Measurements from ENCODE around the gene SSU72.

SSU72 gene

DNA sequence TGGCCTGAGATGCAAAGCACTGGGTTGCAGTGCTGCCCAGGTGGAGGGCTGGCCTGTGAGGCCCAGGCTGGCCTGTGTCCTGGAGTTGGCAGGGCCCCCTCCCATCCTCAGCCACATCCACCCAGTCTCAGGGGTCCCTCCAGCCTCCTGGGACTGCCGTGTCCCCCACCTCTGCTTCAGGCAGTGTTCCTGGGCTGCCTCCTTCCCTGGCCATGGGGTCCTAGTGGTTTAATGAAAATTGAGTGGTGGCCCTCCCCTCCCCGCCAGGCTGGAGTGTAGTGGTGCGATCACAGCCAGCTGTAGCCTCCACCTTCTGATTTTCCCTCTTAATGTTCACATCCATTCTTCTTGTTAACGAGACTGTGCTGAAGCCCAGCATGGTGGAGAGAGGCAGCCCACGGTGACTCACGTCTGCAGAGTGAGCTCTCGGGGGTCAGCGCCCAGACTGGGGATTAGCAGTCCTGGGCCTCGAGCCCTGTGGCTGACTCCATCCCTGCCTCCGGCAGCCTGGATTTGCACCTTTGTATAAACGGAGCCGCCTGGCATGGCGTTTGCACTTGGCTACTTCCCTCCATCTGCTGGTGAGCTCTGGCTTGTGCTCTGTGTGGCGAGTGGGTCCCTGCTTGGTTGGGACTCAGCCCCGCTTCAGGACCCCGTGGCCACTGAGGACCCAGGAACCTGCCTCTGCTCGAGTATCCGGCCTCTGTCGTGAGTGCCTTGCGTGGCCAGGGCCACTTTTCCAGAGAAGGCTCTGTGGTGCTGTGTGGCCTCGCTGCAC is 47.5 kb upstream of the SSU72 start:
- H3K9me3 ChIP-seq (ENCODE audit: insufficient read depth, low read depth, low read length): no peaks in the 10 kb centered on the region
- DNase-seq: no peak
- no peaks in the 10 kb centered on the region for H3K79me2 ChIP-seq (ENCODE audit: control insufficient read depth, insufficient read depth, low read length, poor library complexity)
- H2BK120ac ChIP-seq (ENCODE audit: insufficient read depth, low read length, poor library complexity): no peak overlapping the region
- H2AK5ac ChIP-seq (ENCODE audit: low read length): no peak overlapping the region
- WGBS (ENCODE audit: extremely low coverage, insufficient coverage, insufficient read length): no CpG with 5 or more reads among the region's 21 CpGs
- no peak overlapping the region for H3K18ac ChIP-seq (ENCODE audit: low read length)
- no peaks in the 10 kb centered on the region for H3K4me1 ChIP-seq (ENCODE audit: control insufficient read depth in 1 of 2, insufficient read depth in 2 of 2, low read length in 2 of 2)
- no peak overlapping the region for H3K27ac ChIP-seq (ENCODE audit: low read depth, low read length)
- no peak overlapping the region for H3K4ac ChIP-seq (ENCODE audit: low read depth, low read length)
- H3K4me2 ChIP-seq (ENCODE audit: low read length): no peak overlapping the region
- H4K8ac ChIP-seq (ENCODE audit: low read depth, low read length): no peak overlapping the region
- no peaks in the 10 kb centered on the region for H3K27me3 ChIP-seq (ENCODE audit: insufficient read depth, low read length)
- no peak overlapping the region for H3K9ac ChIP-seq (ENCODE audit: low read length)
- H2BK12ac ChIP-seq (ENCODE audit: low read length): no peak overlapping the region
- H4K12ac ChIP-seq (ENCODE audit: low read depth, low read length): no peak overlapping the region
- H3K14ac ChIP-seq (ENCODE audit: low read length): no peak overlapping the region
- H2AFZ ChIP-seq (ENCODE audit: insufficient read depth, low read length, poor library complexity): no peak overlapping the region
- no peak overlapping the region for H4K91ac ChIP-seq (ENCODE audit: low read depth, low read length)
- H3K36me3 ChIP-seq (ENCODE audit: control insufficient read depth in 1 of 2, insufficient read depth in 2 of 2, low read length in 2 of 2): peaks cover 26 to 29% of the 10 kb centered on the region in 2 experiments
- no peak overlapping the region for H2BK5ac ChIP-seq (ENCODE audit: low read depth, low read length, poor library complexity)
- no peaks in the 10 kb centered on the region for H3K79me1 ChIP-seq (ENCODE audit: low read length)
- H3K23ac ChIP-seq (ENCODE audit: low read length): no peak overlapping the region
- H3K4me3 ChIP-seq (ENCODE audit: low read depth, low read length): no peak overlapping the region

DNA sequence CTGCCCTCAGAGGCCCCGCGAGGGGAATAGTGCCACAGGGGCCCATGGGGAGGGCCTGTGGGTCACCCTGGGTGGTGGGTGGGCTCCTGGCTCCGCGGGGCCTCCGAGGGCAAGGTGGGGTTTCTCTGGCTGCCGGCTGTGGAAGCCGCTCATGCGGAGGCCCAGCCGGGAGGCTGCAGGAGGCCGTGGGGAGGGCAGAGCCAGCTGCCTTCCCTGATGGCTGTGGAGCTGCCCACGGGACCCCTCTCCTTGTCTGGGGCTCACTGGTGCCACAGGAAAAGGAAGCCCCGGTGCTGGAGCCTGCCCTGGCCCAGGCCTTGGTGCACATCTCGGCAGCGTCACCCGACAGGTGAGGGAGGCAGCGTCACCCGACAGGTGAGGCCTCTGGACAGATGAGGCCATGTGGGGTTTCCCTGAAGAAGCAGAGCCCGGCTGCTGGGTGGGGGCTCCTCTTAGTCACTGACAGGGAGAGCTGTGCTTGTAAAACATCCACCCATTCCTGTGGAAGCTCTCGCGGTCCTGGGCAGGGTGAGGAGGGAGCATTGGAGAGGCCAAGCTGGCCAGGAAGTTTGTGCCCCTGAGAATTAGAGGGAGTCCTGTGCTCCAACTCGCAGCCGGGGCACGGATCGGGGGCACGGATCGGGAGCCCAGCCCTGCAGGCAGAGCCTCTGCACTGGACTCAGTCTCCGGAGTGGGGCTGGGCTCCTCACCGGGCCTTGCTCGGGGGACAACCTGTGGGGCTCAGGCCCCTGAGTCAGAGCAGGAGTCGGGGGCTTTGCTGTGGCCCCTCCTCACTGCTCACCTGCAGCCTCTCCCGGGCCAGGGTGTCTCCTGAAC is 46.7 kb upstream of the SSU72 start:
- WGBS (ENCODE audit: extremely low coverage, insufficient coverage, insufficient read length): no CpG with 5 or more reads among the region's 31 CpGs
- Histone ChIP-seq H2BK120ac (ENCODE audit: insufficient read depth, low read length, poor library complexity) (no peak overlapping the region), H3K79me1 (ENCODE audit: low read length) (no peaks in the 10 kb centered on the region), H2AK5ac (ENCODE audit: low read length) (no peak overlapping the region), H3K9me3 (ENCODE audit: insufficient read depth, low read depth, low read length) (no peaks in the 10 kb centered on the region), H3K14ac (ENCODE audit: low read length) (no peak overlapping the region), H3K4me3 (ENCODE audit: low read depth, low read length) (no peak overlapping the region), H3K4ac (ENCODE audit: low read depth, low read length) (no peak overlapping the region), H4K12ac (ENCODE audit: low read depth, low read length) (no peak overlapping the region), H3K18ac (ENCODE audit: low read length) (no peak overlapping the region), H2BK5ac (ENCODE audit: low read depth, low read length, poor library complexity) (no peak overlapping the region), H2BK12ac (ENCODE audit: low read length) (no peak overlapping the region), H2AFZ (ENCODE audit: insufficient read depth, low read length, poor library complexity) (no peak overlapping the region), H4K8ac (ENCODE audit: low read depth, low read length) (no peak overlapping the region), H3K27me3 (ENCODE audit: insufficient read depth, low read length) (no peaks in the 10 kb centered on the region), H4K91ac (ENCODE audit: low read depth, low read length) (no peak overlapping the region), H3K36me3 (ENCODE audit: control insufficient read depth in 1 of 2, insufficient read depth in 2 of 2, low read length in 2 of 2) (peaks cover 21 to 24% of the 10 kb centered on the region in 2 experiments), H3K79me2 (ENCODE audit: control insufficient read depth, insufficient read depth, low read length, poor library complexity) (no peaks in the 10 kb centered on the region), H3K9ac (ENCODE audit: low read length) (no peak overlapping the region), H3K27ac (ENCODE audit: low read depth, low read length) (no peak overlapping the region), H3K4me1 (ENCODE audit: control insufficient read depth in 1 of 2, insufficient read depth in 2 of 2, low read length in 2 of 2) (peaks cover 2 to 7% of the 10 kb centered on the region in 2 experiments), H3K23ac (ENCODE audit: low read length) (no peak overlapping the region), H3K4me2 (ENCODE audit: low read length) (no peak overlapping the region)
- DNase-seq: no peak

DNA sequence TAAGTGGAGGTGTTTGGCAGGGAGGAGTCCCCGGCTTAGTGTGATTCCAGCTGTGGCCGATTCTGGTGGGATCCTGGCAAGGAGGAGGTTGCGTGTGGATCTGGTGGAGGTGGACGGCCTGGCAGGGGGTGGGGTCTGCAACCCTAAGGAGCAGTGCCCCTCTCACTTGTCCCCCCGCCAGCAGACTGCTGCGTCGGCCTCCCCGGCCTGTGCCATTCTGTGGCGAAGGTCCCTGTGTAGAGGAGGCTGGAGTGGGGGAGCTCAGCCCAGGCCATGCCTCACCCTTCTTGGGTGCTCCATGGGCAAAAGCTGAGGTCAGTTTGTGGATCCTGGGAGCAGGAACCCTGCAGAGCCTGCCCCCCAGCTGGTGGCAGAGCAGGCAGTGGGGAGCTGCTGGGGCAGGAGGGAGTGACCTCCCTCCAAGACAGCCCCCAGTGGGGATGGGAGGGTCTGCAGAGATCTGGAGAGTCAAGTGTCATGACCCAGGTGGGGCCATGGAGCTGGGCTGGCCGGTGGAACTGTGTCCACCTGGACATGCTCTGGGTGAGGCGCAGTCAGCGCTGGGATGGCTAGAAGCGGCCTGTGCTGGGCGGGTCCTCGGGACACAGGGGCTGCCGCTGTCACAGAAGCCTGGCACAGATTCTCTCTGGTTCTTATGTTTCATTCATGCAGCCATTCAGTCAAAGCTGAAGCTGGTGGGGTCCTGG is 45.9 kb upstream of the SSU72 start:
- no peak overlapping the region for H4K12ac ChIP-seq (ENCODE audit: low read depth, low read length)
- H3K36me3 ChIP-seq (ENCODE audit: control insufficient read depth in 1 of 2, insufficient read depth in 2 of 2, low read length in 2 of 2): peaks cover 21 to 24% of the 10 kb centered on the region in 2 experiments
- no peak overlapping the region for H3K18ac ChIP-seq (ENCODE audit: low read length)
- H3K4me1 ChIP-seq (ENCODE audit: control insufficient read depth in 1 of 2, insufficient read depth in 2 of 2, low read length in 2 of 2): peaks cover 2 to 8% of the 10 kb centered on the region in 2 experiments
- no peak for DNase-seq
- no peaks in the 10 kb centered on the region for H3K27me3 ChIP-seq (ENCODE audit: insufficient read depth, low read length)
- H4K8ac ChIP-seq (ENCODE audit: low read depth, low read length): no peak overlapping the region
- no peak overlapping the region for H2AK5ac ChIP-seq (ENCODE audit: low read length)
- H3K4me2 ChIP-seq (ENCODE audit: low read length): no peak overlapping the region
- no CpG with 5 or more reads among the region's 16 CpGs for WGBS (ENCODE audit: extremely low coverage, insufficient coverage, insufficient read length)
- no peak overlapping the region for H2AFZ ChIP-seq (ENCODE audit: insufficient read depth, low read length, poor library complexity)
- peaks cover 5% of the 10 kb centered on the region for H3K79me1 ChIP-seq (ENCODE audit: low read length)
- H2BK12ac ChIP-seq (ENCODE audit: low read length): no peak overlapping the region
- H3K27ac ChIP-seq (ENCODE audit: low read depth, low read length): no peak overlapping the region
- no peak overlapping the region for H2BK120ac ChIP-seq (ENCODE audit: insufficient read depth, low read length, poor library complexity)
- no peak overlapping the region for H3K14ac ChIP-seq (ENCODE audit: low read length)
- no peaks in the 10 kb centered on the region for H3K9me3 ChIP-seq (ENCODE audit: insufficient read depth, low read depth, low read length)
- no peak overlapping the region for H4K91ac ChIP-seq (ENCODE audit: low read depth, low read length)
- H3K4me3 ChIP-seq (ENCODE audit: low read depth, low read length): no peak overlapping the region
- no peak overlapping the region for H3K4ac ChIP-seq (ENCODE audit: low read depth, low read length)
- peaks cover 2% of the 10 kb centered on the region for H3K79me2 ChIP-seq (ENCODE audit: control insufficient read depth, insufficient read depth, low read length, poor library complexity)
- no peak overlapping the region for H2BK5ac ChIP-seq (ENCODE audit: low read depth, low read length, poor library complexity)
- no peak overlapping the region for H3K9ac ChIP-seq (ENCODE audit: low read length)
- no peak overlapping the region for H3K23ac ChIP-seq (ENCODE audit: low read length)

DNA sequence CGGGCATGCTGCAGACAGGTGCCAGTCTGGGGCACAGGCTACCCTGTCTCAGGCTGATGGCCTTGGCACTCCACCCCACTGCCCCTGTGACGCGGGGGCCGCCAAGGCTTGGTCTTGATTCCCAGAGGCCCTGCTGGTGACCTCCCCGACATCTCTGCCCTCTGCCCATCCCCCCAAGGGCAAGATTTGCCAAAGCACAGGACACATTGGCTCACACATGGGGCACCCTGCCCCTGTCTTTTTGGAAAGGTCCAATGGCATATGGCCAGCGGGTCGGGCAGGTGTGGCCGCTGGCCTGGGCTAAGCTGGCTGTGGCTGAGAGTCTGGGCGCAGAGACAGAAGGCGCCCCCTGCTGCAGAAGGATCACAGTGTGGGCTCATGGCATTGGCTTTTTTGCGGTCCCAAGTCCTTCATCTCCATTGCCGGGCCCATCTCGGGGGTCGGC is 45.3 kb upstream of the SSU72 start:
- WGBS (ENCODE audit: extremely low coverage, insufficient coverage, insufficient read length): no CpG with 5 or more reads among the region's 14 CpGs
- Histone ChIP-seq H3K36me3 (ENCODE audit: control insufficient read depth in 1 of 2, insufficient read depth in 2 of 2, low read length in 2 of 2) (peaks cover 21 to 22% of the 10 kb centered on the region in 2 experiments), H3K23ac (ENCODE audit: low read length) (no peak overlapping the region), H4K91ac (ENCODE audit: low read depth, low read length) (no peak overlapping the region), H3K4ac (ENCODE audit: low read depth, low read length) (no peak overlapping the region), H4K12ac (ENCODE audit: low read depth, low read length) (no peak overlapping the region), H4K8ac (ENCODE audit: low read depth, low read length) (no peak overlapping the region), H2AK5ac (ENCODE audit: low read length) (no peak overlapping the region), H3K14ac (ENCODE audit: low read length) (no peak overlapping the region), H3K79me2 (ENCODE audit: control insufficient read depth, insufficient read depth, low read length, poor library complexity) (peaks cover 5% of the 10 kb centered on the region), H3K27ac (ENCODE audit: low read depth, low read length) (no peak overlapping the region), H3K4me1 (ENCODE audit: control insufficient read depth in 1 of 2, insufficient read depth in 2 of 2, low read length in 2 of 2) (peaks cover 2 to 8% of the 10 kb centered on the region in 2 experiments), H2AFZ (ENCODE audit: insufficient read depth, low read length, poor library complexity) (no peak overlapping the region), H3K9me3 (ENCODE audit: insufficient read depth, low read depth, low read length) (no peaks in the 10 kb centered on the region), H3K27me3 (ENCODE audit: insufficient read depth, low read length) (no peaks in the 10 kb centered on the region), H3K4me3 (ENCODE audit: low read depth, low read length) (no peak overlapping the region), H2BK5ac (ENCODE audit: low read depth, low read length, poor library complexity) (no peak overlapping the region), H3K9ac (ENCODE audit: low read length) (no peak overlapping the region), H2BK120ac (ENCODE audit: insufficient read depth, low read length, poor library complexity) (no peak overlapping the region), H3K79me1 (ENCODE audit: low read length) (peaks cover 8% of the 10 kb centered on the region), H3K18ac (ENCODE audit: low read length) (no peak overlapping the region), H2BK12ac (ENCODE audit: low read length) (no peak overlapping the region), H3K4me2 (ENCODE audit: low read length) (no peak overlapping the region)
- no peak for DNase-seq
